VCaP (cell line): ENCODE data around the gene KCTD16.

Experiments
- H3K27ac ChIP-seq: fragments of 450-650 bp; 2 replicates; pipeline ENCODE4 v1.5.1; 2017
- TF ChIP-seq, protein P1 (sequence below): fragments of 450-650 bp; conservative IDR thresholded peaks from 2 replicates; pipeline ENCODE4 v1.5.1; 2017; ENCODE audit warnings: mild to moderate bottlenecking, moderate library complexity

KCTD16 gene

DNA sequence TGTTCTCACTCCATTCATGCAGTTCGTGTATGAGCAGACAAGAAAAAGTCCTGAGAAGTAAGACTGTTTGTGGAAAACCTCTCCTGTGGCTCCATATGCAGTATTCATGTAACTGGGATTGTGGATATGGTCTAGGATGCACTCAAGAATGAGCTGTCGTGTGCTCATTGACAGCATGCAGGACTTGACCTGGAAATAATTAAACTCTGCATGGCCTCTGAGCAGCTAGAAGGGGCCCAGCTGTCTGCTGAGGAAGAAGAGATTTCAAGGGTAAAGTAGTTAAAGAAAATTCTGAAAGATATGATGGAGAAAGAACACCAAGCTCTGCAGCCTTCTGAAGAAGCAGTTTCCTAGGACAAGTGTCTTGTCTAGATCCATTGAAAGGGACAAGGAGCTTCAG, 89.4 kb downstream of the KCTD16 start:
- TF ChIP-seq, protein P1, sequence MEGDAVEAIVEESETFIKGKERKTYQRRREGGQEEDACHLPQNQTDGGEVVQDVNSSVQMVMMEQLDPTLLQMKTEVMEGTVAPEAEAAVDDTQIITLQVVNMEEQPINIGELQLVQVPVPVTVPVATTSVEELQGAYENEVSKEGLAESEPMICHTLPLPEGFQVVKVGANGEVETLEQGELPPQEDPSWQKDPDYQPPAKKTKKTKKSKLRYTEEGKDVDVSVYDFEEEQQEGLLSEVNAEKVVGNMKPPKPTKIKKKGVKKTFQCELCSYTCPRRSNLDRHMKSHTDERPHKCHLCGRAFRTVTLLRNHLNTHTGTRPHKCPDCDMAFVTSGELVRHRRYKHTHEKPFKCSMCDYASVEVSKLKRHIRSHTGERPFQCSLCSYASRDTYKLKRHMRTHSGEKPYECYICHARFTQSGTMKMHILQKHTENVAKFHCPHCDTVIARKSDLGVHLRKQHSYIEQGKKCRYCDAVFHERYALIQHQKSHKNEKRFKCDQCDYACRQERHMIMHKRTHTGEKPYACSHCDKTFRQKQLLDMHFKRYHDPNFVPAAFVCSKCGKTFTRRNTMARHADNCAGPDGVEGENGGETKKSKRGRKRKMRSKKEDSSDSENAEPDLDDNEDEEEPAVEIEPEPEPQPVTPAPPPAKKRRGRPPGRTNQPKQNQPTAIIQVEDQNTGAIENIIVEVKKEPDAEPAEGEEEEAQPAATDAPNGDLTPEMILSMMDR = no peak
- no peak overlapping the region for H3K27ac ChIP-seq

DNA sequence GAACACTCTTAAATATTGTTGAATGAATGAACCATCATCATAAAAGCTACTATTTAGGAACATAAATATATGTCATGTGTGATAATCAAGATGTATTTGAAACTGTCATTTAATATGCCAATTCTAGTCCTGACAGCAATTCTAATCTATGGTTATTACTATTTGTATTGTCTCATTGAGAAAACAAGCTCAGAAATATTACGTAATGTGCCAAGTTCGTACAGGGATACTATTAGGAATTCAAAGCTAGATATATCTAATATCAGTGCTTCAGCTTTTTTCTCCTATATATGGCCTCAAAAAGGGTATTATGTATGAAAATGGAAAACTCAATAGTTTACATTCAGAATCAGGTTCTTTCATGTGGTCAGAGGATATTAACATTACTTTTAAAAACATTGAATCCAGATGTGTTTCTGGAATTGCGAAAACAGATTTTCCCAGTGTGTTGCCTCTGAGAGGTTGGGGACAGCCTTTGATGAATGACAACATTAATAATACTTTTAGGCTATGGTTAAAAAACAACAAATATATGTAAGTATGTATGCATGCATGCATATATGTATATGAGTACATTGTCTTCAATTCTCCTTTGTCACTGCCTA, 95.1 kb downstream of the KCTD16 start:
- TF ChIP-seq, protein P1 = no peak

GRCh38 chr5:144267961-144268513, 97.4 kb downstream of the KCTD16 start:
- no peak overlapping the region for H3K27ac ChIP-seq
- TF ChIP-seq, protein P1 = no peak

More for the DNA sequence above, 95.1 kb downstream of the KCTD16 start:
- H3K27ac ChIP-seq = no peak overlapping the region

- H3K27ac ChIP-seq = no peak overlapping the region
- TF ChIP-seq, protein P1 = no peak
These were observed 102.8 kb downstream of the KCTD16 start for GRCh38 chr5:144273232-144274027.

- TF ChIP-seq, protein P1 = no peak
- H3K27ac ChIP-seq = no peak overlapping the region
These were observed 104.7 kb downstream of the KCTD16 start for GRCh38 chr5:144275329-144275728.

GRCh38 chr5:144276034-144276822, 105.6 kb downstream of the KCTD16 start:
- TF ChIP-seq, protein P1 = no peak
- H3K27ac ChIP-seq = no peak overlapping the region

DNA sequence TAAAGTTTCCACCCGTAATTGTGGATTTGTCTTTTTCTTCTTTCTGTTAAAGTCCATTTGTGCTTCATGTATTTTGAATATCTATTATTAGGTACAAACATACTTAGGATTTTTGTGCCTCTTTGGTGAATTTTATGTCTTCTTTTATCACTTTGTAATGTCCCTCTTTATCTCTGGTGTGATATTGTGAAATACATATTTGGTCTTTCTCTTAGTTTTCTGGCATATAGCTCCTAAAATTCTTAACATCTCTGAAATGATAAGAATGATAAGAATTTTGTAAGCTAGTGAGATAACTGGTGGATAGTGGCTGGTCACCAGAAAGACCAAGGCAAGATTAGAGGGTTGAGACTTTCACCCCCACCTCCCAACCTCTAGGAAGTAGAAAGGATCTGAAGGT, 111.1 kb downstream of the KCTD16 start:
- no peak overlapping the region for H3K27ac ChIP-seq
- TF ChIP-seq, protein P1 = no peak
